Coronary artery (tissue), 2 donors: ENCODE measurements around the gene CCT5.

Experiments used
- DNase-seq: peaks from one replicate; pipeline ENCODE4 v3.0.0-alpha.2; 2017; ENCODE audit warnings: low spot score
- H3K27ac ChIP-seq, 2 donors: fragments of 200-600 bp; sonication (generic); one replicate each; pipeline ENCODE4 v1.5.1; 2016 to 2019
- H3K4me3 ChIP-seq: fragments of 200-600 bp; sonication (generic); 2 replicates; pipeline ENCODE4 v1.5.1; 2016; ENCODE audit warnings: mild to moderate bottlenecking, moderate library complexity
- TF ChIP-seq, protein P1 (sequence below): fragments of 200-600 bp; sonication (generic); IDR thresholded peaks from one replicate; pipeline ENCODE4 v1.5.1; 2019; ENCODE audit warnings: antibody characterized with exemption

CCT5 gene

DNA sequence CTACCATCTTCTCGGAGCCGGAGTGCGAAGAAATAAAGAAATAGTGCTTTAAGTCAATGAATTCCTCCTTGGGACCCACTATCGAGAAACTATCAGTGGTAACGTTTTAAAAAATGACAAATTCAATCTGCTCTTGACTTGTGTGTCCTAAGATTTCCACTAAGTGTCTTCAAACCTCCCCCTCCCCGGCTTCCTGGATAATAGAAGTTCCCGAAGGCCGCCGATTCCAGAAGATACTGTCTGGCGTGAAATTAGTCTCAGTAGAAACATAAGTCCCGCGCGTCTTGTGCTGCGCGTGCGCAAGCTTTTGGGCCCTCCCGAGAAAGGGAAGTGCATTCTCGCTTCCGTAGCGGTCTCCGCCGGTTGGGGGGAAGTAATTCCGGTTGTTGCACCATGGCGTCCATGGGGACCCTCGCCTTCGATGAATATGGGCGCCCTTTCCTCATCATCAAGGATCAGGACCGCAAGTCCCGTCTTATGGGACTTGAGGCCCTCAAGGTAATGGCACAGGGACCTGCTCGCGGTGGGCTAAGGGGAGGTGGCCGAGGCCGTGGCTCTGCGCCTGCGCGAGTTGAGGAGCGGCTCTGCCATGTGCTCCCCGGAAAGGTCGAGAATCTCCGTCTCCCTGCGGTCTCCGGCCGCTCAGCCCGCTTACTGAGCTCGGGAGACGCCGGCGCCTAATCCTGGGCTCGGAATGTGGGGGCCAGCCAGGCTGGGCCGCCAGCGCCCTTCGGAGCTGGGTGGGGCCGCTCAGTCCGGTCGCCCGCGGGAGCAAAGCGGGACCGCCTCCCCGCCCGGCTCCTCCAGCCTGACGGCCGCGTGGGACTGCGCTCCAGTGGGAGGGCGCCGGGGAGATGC lies at the start of gene CCT5:
Gene CCT5 (plus strand): TSS at position 333 of the 858 bp plus-strand sequence. CDS start 61 bp downstream, at position 394.
- peak; percentile 95 for DNase-seq
- TF ChIP-seq, protein P1, sequence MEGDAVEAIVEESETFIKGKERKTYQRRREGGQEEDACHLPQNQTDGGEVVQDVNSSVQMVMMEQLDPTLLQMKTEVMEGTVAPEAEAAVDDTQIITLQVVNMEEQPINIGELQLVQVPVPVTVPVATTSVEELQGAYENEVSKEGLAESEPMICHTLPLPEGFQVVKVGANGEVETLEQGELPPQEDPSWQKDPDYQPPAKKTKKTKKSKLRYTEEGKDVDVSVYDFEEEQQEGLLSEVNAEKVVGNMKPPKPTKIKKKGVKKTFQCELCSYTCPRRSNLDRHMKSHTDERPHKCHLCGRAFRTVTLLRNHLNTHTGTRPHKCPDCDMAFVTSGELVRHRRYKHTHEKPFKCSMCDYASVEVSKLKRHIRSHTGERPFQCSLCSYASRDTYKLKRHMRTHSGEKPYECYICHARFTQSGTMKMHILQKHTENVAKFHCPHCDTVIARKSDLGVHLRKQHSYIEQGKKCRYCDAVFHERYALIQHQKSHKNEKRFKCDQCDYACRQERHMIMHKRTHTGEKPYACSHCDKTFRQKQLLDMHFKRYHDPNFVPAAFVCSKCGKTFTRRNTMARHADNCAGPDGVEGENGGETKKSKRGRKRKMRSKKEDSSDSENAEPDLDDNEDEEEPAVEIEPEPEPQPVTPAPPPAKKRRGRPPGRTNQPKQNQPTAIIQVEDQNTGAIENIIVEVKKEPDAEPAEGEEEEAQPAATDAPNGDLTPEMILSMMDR, result no peak
- Histone ChIP-seq H3K27ac (peak within 1 kb of the TSS; percentile 93 to 97), H3K4me3 (peak within 1 kb of the TSS; percentile 95)

DNA sequence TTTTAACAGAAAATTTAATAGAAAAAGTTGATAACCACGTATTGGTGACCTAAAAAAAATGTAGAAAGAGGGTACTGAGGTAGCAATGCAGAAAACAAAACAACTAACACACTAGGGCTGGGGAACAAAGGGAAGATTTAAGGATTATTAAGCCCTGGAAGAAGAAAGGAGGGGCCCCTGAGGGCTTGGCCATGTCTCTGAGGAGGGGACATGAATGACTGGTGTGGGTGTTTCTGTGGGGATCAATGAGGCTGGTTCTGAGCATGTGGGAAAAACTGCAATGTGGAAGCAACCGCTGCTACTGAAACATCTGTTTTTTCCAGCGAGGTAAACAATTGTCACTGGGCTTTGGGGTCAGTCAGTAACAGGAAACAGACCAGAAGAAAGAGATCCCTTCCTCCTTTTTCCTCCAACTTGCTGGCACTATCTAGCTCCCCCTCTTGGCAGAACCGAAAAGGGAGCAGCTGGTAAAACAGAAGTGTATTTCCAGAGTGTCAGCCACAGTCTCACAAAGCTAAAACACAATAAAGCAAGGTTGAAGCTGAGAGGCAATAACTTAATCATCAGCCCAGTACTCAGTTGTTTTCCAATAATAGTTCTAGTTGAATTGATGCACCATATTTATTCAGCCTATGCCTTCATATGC lies 48.7 kb upstream of the CCT5 start:
- TF ChIP-seq, protein P1, result no peak
- no peak for DNase-seq
- Histone ChIP-seq H3K27ac (no peak overlapping the region), H3K4me3 (no peak overlapping the region)

DNA sequence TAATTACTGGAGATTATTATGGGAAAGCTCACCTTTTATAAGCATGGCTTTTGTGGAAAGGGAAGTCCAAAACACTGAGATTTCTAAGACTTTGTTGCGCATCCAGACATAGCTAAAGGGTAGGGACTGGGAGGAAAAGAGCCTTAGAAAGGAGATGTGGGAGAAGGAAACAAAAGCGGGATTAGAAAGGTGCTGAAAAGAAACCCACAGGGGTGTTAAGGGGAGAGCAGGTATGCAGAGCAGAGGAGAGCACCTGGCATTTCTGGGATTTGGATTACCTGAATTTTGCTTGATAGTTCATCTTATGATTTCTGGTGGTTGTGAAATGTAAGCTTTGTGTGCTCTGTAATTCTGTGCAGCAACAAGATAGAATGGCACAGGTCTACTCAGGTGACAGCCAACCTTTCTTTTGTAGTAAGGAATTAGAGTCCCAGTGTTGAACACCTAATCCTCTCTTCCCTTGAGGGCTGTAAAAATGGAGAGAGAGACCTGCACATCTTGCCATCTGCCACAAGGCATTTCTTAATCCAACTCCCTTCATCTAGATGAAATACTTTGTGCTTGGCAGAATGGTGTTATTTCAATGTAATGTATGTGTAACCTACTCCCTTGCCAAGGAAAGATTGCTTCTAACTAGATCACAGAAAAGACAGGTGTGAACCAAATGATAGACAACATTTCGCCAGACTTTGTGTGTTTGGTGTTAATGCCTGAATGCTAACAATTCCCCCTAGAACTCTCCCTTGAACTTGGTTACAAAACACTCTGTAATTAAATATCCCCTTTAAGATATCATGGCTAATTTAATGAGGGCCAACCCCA lies 47.8 kb upstream of the CCT5 start:
- Histone ChIP-seq H3K27ac (no peak overlapping the region), H3K4me3 (no peak overlapping the region)
- DNase-seq, result no peak
- TF ChIP-seq, protein P1, result no peak

DNA sequence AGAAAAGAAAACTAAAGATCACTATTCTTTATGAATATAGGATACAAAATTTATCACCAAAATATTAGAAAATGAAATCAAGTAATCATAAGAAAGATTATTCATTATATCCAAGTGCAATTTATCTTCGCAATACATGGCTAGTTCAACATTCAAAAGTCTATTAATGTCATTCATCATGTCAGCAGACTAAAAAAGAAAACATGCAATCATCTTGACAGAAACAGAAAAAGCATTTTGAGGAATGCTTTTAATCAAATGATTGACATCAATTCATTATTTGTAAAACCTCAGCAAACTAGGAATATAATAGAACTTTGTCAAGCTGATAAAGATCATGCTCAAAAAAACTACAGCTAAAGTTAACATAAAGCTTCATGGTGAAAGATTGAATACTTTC lies 41.1 kb upstream of the CCT5 start:
- TF ChIP-seq, protein P1, result no peak
- no peak overlapping the region for H3K27ac ChIP-seq
- no peak overlapping the region for H3K4me3 ChIP-seq
- DNase-seq, result no peak

DNA sequence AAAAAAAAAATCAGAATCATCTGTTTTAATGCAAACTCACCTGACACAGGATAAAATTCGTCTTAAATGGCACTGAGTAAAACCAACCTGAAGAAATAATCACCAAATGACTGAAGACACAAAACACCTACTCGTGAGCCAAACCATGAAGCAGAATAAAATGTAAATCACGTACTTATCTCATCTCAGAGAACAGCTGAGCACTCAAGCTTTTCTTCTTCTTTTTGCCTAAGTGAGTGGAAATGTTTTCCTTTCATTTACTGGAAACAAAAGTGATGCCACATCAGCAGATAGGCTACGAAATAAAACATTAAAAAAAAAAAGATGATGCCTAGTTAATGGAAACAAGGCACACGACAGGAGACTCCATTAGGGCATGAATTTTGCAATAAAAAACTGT lies 36.8 kb upstream of the CCT5 start:
- H3K4me3 ChIP-seq, result no peak overlapping the region
- TF ChIP-seq, protein P1, result no peak
- no peak for DNase-seq
- no peak overlapping the region for H3K27ac ChIP-seq

DNA sequence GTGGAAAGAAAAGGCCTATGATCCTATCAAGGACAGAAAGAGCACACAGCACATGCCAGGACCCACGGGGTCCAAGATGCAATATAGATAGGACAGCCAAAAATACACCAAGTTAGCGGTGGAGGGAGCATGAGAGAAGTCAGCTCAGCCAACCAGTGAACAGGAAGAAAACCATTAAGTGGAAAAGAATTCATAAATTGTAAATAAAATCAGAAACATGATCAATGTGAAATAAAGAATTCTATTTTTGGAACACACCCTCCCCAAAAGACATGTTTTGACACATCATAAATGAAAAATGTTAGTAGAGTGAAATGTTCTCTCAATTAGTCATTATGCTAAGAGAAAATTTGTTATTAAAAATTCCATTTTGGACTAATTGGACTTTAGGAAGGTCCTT lies 36.0 kb upstream of the CCT5 start:
- TF ChIP-seq, protein P1, result no peak
- no peak for DNase-seq

More for the DNA sequence above, 36.0 kb upstream of the CCT5 start:
- Histone ChIP-seq H3K27ac (no peak overlapping the region), H3K4me3 (no peak overlapping the region)
